Cerebellar cortex (tissue), 1 donor: ENCODE results near the gene NUDT6.
"Not testable (repeated sequence)": the region's sequence is repeated elsewhere in the genome, so short reads cannot be mapped to it uniquely, and the experiment has no call there.

Source experiments
- DNase-seq: peaks from one replicate; pipeline ENCODE4 v3.0.0-alpha.2; 2015; ENCODE audit warnings: low spot score

Gene NUDT6

DNA sequence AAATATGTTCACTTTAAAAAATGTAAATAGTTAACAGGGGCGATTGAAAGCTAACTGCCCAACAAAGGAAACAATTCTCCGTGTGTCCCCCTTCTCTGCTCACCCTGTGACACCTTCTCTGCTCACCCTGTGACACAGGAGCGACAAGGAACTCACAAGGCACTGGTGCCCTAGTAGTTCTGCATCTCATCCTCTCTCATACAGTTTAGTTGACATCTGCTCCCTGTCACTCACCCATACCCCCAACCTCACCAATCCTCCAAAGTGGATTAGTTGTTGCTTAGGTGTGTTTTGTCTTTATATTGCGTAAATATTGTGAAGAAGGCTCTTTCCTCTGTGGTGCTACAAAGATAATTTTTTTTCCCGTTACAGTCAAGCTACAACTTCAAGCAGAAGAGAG lies 46.4 kb downstream of the NUDT6 start:
- no peak for DNase-seq

DNA sequence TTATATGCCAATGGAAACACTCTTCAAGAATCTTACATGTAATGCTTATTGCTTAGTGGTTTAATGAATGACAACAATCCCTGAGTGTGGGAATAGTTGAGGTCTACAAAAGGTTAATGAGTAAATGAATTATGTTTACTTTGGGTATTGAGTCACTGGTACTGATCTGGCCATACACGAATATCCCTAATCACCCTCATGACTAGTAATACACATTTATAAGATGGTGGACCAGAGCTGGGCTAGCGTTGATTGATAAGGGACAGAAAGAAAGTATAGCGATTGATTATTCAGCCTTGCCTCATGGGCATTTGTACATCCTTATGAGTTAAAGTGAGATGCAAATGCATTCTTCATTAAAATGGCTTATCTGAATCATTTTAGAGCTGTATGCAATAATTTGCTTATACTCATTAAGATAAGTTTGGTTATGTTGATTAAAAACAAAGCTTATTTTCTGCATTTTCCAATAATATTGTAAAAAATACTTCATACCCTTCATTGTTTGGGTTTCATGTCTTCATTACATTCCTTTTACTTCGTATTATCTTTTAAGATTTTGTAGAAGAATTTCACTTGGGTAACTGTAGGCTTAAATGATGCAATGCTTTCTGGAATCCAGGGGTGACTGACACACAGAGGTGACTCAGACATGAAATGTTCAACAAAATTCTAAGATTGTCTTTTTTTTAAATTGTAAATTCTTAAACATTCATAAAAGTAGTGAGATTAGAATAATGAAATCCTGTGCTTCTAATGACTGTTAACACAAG lies 48.4 kb downstream of the NUDT6 start:
- no peak for DNase-seq

- DNase-seq, result no peak
Observed at GRCh38 chr4:122873146-122873545, 49.3 kb downstream of the NUDT6 start.

GRCh38 chr4:122868235-122868634 lies 54.2 kb downstream of the NUDT6 start:
- not testable (repeated sequence) for DNase-seq

- DNase-seq, result no peak
Observed at GRCh38 chr4:122865425-122865824, 57.0 kb downstream of the NUDT6 start.

DNA sequence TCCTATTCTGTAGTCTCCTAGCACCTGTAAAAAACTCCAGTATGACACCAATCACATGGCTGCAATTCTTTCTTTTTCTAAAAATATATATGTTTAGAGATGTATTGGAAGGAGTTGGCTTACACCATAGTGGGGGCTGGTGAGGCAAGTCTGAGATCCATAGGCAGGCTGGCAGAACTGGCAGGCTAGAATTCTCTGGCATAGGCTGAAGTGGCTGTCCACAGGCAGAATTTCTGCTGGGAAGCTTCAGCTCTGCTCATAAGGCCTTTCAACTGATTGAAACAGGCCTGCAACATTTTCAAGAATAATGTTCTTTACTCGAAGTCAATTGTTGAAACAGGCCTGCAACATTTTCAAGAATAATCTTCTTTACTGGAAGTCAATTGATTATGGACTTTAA lies 58.8 kb downstream of the NUDT6 start:
- no peak for DNase-seq

- no peak for DNase-seq
Observed at GRCh38 chr4:122861172-122861943, 61.0 kb downstream of the NUDT6 start.

DNA sequence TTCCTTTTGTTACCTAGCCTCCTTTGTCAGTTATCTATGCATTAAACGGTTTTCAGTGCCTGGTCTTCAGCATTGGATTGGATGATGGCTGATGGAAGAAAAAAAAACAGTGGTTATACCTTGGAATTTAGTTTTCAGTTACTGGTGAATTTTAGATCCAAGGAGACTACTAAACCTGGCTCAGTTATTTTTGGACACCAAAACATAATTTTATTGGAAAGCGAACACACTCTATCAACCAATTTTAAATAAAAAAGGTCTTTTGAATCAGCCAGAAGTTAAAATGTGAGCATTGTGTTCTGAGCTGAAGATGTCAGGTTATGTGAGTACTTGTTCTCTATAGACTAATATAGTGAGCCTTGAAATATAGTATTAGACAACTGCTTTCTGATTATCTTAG lies 63.7 kb downstream of the NUDT6 start:
- no peak for DNase-seq

DNA sequence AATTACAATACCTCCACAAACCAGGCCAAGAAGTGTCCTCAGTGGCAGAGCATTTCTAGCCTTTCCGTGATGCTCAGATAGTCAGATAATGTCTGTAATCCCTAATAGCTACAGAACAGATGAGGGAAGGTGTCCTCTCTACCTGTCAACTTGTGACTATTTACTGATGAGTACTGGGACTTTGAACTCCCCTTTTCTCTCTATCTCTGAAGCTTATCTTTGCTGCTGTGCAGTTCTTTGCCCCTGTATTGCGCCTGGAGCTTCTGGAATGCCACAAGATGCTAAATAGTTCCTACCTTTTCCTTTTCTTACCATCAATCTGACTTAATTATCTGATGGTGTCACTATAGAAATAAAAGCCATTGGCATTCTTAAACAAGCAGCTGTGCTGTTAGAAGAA lies 65.2 kb downstream of the NUDT6 start:
- DNase-seq, result no peak

DNA sequence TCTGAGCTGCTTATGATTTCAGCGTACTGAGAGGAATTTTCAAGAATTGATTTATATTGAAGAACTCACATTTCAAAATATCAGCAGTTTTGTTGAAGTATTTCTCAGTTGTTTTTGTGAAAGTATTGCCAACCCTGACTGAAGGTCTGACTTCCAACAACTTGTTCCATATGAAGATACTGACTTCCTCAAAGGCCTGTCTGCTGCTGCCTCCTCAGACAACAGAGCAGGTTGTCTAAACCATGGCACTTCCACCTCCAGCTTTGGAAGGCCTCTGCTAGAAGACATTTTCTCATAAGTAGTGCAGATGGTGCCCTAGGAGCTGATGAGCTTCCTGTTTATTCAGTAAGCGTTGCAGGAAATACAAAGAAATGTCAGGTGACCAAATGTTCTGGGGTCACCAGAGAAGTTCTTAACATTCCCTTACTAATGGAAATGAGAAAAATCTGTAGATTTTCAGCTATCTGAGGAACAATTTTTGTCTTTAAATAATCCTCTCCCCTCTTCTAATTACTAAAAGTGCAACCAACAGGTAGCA lies 67.0 kb downstream of the NUDT6 start:
- peak; percentile 8 for DNase-seq

- peak; percentile 36 for DNase-seq
Observed at GRCh38 chr4:122854447-122855352, 67.7 kb downstream of the NUDT6 start.

- DNase-seq, result no peak
Observed at GRCh38 chr4:122851568-122851967, 70.8 kb downstream of the NUDT6 start.

DNA sequence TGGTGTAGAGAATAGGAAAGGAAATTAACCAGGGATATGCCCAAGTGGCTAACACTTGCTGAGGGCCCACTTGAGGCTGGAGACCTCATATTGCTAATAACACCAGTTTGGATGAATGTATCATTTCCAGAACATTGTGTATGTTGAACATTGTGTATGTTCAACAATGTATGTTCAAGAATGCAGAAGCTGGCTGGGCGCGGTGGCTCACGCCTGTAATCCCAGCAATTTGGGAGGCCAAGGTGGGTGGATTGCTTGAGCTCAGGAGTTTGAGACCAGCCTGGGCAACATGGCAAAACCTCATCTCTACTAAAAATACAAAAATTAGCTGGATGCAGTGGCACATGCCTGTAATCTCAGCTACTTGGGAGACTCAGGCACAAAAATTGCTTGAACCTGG lies 72.6 kb downstream of the NUDT6 start:
- not testable (repeated sequence) for DNase-seq

DNA sequence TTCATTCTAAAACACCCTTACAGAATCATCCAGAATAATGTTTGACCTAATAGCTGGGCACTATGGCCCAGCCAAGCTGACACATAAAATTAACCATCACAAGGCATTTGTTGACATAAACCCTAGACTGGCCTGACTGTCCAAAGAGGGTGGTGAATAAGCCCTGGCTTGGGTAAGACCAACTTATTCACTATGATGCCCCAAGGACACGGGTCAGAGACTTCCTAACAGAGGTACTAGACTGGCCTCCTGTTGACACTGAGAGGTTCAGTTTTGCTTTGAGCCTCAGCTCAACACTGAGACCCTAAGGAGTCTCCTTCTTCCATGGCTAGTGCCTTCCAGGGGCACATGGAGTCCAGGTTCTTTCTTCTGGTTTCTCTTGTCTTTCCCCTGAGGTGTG lies 74.5 kb downstream of the NUDT6 start:
- DNase-seq, result no peak

- DNase-seq, result no peak
Observed at GRCh38 chr4:122845760-122846159, 76.6 kb downstream of the NUDT6 start.

DNA sequence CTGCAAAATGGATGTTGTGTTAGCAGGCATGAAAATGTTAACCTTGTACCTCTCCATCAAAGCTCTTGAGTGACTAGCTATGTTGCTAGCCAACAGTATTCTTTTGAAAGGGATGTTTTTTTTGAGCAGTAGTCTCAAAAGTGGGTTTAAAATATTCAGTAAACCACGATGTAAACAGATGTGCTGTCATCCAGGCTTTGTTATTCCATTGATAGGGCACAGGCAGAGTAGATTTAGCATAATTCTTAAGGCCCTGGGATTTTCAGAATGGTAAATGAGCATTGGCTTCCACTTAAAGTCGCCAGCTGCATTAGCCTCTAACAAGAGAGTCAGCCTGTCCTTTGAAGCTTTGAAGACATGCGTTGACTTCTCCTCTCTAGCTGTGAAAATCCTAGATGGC lies 77.3 kb downstream of the NUDT6 start:
- no peak for DNase-seq

- not testable (repeated sequence) for DNase-seq
Observed at GRCh38 chr4:122844391-122844790, 78.0 kb downstream of the NUDT6 start.

DNA sequence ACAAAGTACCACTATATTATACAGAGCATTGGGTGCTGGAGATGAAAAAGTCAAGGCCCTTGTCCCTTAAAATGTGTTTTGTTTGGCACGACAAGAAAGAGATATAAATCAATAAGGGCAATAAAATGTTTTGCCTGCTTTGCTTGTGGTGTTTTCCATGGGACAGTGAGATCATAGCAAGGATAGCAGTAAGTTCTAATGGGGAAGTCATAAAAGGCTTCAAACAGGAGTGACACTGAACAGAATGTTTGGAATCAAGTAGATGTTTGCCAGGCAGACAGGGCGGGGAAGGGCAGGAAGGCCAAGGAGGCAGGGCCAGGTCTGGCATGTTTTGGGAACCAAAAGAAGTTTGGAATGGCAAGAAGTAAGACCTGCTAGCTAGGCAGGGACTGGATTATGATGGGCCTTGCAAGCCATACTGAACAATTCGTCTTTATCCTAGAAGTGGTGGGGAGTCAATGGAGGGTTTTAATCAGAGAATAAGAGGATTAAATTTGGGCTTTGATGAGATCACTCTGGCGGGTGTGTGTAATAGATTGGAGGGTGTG lies 79.3 kb downstream of the NUDT6 start:
- DNase-seq, result no peak
